GM12878 (cell line): ENCODE measurements around the gene ZCCHC8. TPM values are rescaled to one million over a fixed set of nuclear protein-coding genes. Genes with fewer than 3 reads are reported as not detected.

Source experiments
- ASH2L ChIP-seq: fragments of 300-600, 200-600 bp; sonication (generic); IDR thresholded peaks from 2 replicates; pipeline ENCODE4 v1.6.1; 2017; ENCODE audit warnings: low read depth, mild to moderate bottlenecking, borderline replicate concordance
- ATF7 ChIP-seq: fragments of 450-650 bp; IDR thresholded peaks from 2 replicates; pipeline ENCODE4 v1.6.1; 2016; ENCODE audit warnings: low read depth, mild to moderate bottlenecking
- CHD1 ChIP-seq: IDR thresholded peaks from 2 replicates; pipeline ENCODE4 v1.6.1; 2012; ENCODE audit warnings: low read depth, low read length, improper control_type of control experiment
- CHD2 ChIP-seq: IDR thresholded peaks from 2 replicates; pipeline ENCODE4 v1.6.1; 2011; ENCODE audit warnings: low read depth, low read length, improper control_type of control experiment, borderline replicate concordance
- EGR1 ChIP-seq, 2 experiments: IDR thresholded peaks; 1 replicate in 1 of 2; 2 replicates in 1 of 2; pipeline ENCODE4 v1.6.1; 2011 to 2012; ENCODE audit warnings: low read depth in 2 of 2, low read length in 2 of 2, borderline replicate concordance in 1 of 2, mild to moderate bottlenecking in 1 of 2, moderate library complexity in 1 of 2
- ETV6 ChIP-seq, 2 experiments: fragments of 450-650 bp in 1 of 2; IDR thresholded peaks in 1 of 2; conservative IDR thresholded peaks in 1 of 2; 2 replicates each; pipeline ENCODE4 v1.6.1; 2014; ENCODE audit warnings: antibody characterized with exemption in 1 of 2, borderline replicate concordance in 1 of 2, low read depth in 1 of 2, mild to moderate bottlenecking in 1 of 2, moderate library complexity in 1 of 2
- GABPA ChIP-seq: IDR thresholded peaks from 2 replicates; pipeline ENCODE4 v1.6.1; 2014; ENCODE audit warnings: antibody characterized with exemption, low read depth, mild to moderate bottlenecking, inconsistent platforms
- HCFC1 ChIP-seq: fragments of 150-350 bp; IDR thresholded peaks from 2 replicates; pipeline ENCODE4 v1.6.1; 2014; ENCODE audit warnings: low read length
- IKZF2 ChIP-seq, 2 experiments: fragments of 450-650 bp; IDR thresholded peaks; 2 replicates each; pipeline ENCODE4 v1.6.1; 2017; ENCODE audit warnings: mild to moderate bottlenecking in 2 of 2, moderate library complexity in 2 of 2
- IRF4 ChIP-seq: IDR thresholded peaks from 2 replicates; pipeline ENCODE4 v1.6.1; 2011; ENCODE audit warnings: low read depth, low read length
- JUNB ChIP-seq: IDR thresholded peaks from 2 replicates; pipeline ENCODE4 v1.6.1; 2016; ENCODE audit warnings: antibody characterized with exemption, mild to moderate bottlenecking
- PKNOX1 ChIP-seq: fragments of 450-650 bp; IDR thresholded peaks from 2 replicates; pipeline ENCODE4 v1.6.1; 2016; ENCODE audit warnings: mild to moderate bottlenecking
- POLR2AphosphoS2 ChIP-seq: IDR thresholded peaks from 2 replicates; pipeline ENCODE4 v1.6.1; 2011; ENCODE audit warnings: low read depth, mild to moderate bottlenecking, low read length, improper control_type of control experiment, moderate library complexity
- RAD21 ChIP-seq: IDR thresholded peaks from 2 replicates; pipeline ENCODE4 v1.6.1; 2011; ENCODE audit warnings: mild to moderate bottlenecking, low read depth, low read length, moderate library complexity; ENCODE audit not compliant: insufficient read depth
- RB1 ChIP-seq: fragments of 450-650 bp; formaldehyde crosslinking; IDR thresholded peaks from 2 replicates; pipeline ENCODE4 v1.6.1; 2017; ENCODE audit warnings: mild to moderate bottlenecking, borderline replicate concordance
- SMAD1 ChIP-seq: fragments of 450-650 bp; IDR thresholded peaks from 2 replicates; pipeline ENCODE4 v1.6.1; 2018; ENCODE audit warnings: mild to moderate bottlenecking, low read depth; ENCODE audit not compliant: partially characterized antibody
- SMAD5 ChIP-seq: IDR thresholded peaks from 2 replicates; pipeline ENCODE4 v1.6.1; 2016; ENCODE audit warnings: antibody characterized with exemption, low read depth
- SMARCA5 ChIP-seq: fragments of 450-650 bp; IDR thresholded peaks from 2 replicates; pipeline ENCODE4 v1.6.1; 2017; ENCODE audit warnings: mild to moderate bottlenecking
- SRF ChIP-seq, 2 experiments: IDR thresholded peaks; 2 replicates each; pipeline ENCODE4 v1.6.1; 2011; ENCODE audit warnings: low read depth in 2 of 2, low read length in 2 of 2, mild to moderate bottlenecking in 1 of 2, moderate library complexity in 1 of 2
- STAT3 ChIP-seq: IDR thresholded peaks from 2 replicates; pipeline ENCODE4 v1.6.1; 2011; ENCODE audit warnings: low read depth, low read length, improper control_type of control experiment
- USF1 ChIP-seq: IDR thresholded peaks from 2 replicates; pipeline ENCODE4 v1.6.1; 2011; ENCODE audit warnings: borderline replicate concordance, low read depth, mild to moderate bottlenecking, moderate library complexity, mixed read lengths, low read length; ENCODE audit not compliant: insufficient read depth; ENCODE audit errors: extremely low read length
- ZBED1 ChIP-seq: IDR thresholded peaks from 2 replicates; pipeline ENCODE4 v1.6.1; 2016; ENCODE audit warnings: borderline replicate concordance
- ZNF687 ChIP-seq: fragments of 450-650 bp; IDR thresholded peaks from 2 replicates; pipeline ENCODE4 v1.6.1; 2017; ENCODE audit warnings: mild to moderate bottlenecking, moderate library complexity
- polyA plus RNA-seq, 11 experiments: library from polyadenylated mRNA; depleted of rRNA in 4 of 11; unstranded in 6 of 11; stranded (reverse) in 5 of 11; fragments of >200 nt; fragmentation: Nextera tagmentation in 4 of 11; fragmentation: Illumina TruSeq in 1 of 11; extraction: Ambion mirVana in 4 of 11; extraction: Trizol in 1 of 11; gene quantifications; 1 replicate in 1 of 11; 2 replicates in 10 of 11; pipeline versions ENCODE4 v1.2.1 to v1.2.3, GENCODE V29; 2011 to 2016; ENCODE audit warnings: inconsistent platforms in 2 of 11, missing spikeins in 2 of 11, low read depth in 1 of 11
- total RNA-seq, 4 experiments: library from RNA; depleted of rRNA in 3 of 4; stranded (reverse); fragments of >200 nt in 3 of 4; fragmentation: Illumina TruSeq in 1 of 4; extraction: Trizol in 1 of 4; gene quantifications; 2 replicates each; pipeline versions ENCODE4 v1.2.1 to v1.2.3, GENCODE V29; 2013 to 2021

The ZCCHC8 gene
- total and polyA plus RNA-seq, 10 of the 15 experiments (the other 5 are each of a cell fraction or from before 2014, with no cell fraction given) = 8.8 to 34.8 (median 21.7) TPM

GRCh38 chr12:122526683-122527477 lies 26.1 kb upstream of the ZCCHC8 start, which contains the start of the genes KNTC1 and RSRC2 (continued):
- TF ChIP-seq HCFC1 (peak; percentile 66), CHD1 (peak; percentile 89; the same call in 1 of the 2 replicates), IRF4 (no peak), SMARCA5 (no peak), CHD2 (peak; percentile 73; the same call in 1 of the 2 replicates), ATF7 (no peak; the same call in 1 of the 2 replicates), ASH2L (no peak), SMAD5 (peak; percentile 97), ETV6 (conservative IDR thresholded peaks at IDR 0.05 in 1 of 2, IDR thresholded peaks at IDR 0.05 in 1 of 2; ENCODE audit: borderline replicate concordance in 1 of 2, low read depth in 1 of 2) (no peak), POLR2AphosphoS2 (peak; percentile 95), STAT3 (no peak), RAD21 (no peak), USF1 (no peak), RB1 (peak; percentile 100), GABPA (peak; percentile 87), JUNB (no peak), ZNF687 (peak; percentile 85), EGR1 (IDR thresholded peaks at IDR 0.05; ENCODE audit: borderline replicate concordance in 1 of 2, low read depth in 2 of 2, low read length in 2 of 2) (peak in 1 of 2 experiments; percentile 83; a peak in 1 of 3 replicates), SMAD1 (peak; percentile 83), SRF (IDR thresholded peaks at IDR 0.05; ENCODE audit: low read depth in 2 of 2, low read length in 2 of 2) (no peak), ZBED1 (peak; percentile 23), PKNOX1 (peak; percentile 19; the same call in 1 of the 2 replicates), IKZF2 (IDR thresholded peaks at IDR 0.05) (no peak)
